Activated naive CD8-positive, alpha-beta T cell (primary cell): ENCODE data around the gene INF2.

Experiments used
- H3K27ac Mint-ChIP-seq: one replicate; pipeline ENCODE4 v1.8.0; 2021; ENCODE audit warnings: mixed read lengths
- H3K27me3 Mint-ChIP-seq: one replicate; pipeline ENCODE4 v1.8.0; 2021; ENCODE audit warnings: mixed read lengths
- H3K36me3 Mint-ChIP-seq: one replicate; pipeline ENCODE4 v1.8.0; 2021; ENCODE audit warnings: mixed read lengths
- H3K4me1 Mint-ChIP-seq: one replicate; pipeline ENCODE4 v1.8.0; 2021; ENCODE audit warnings: low read depth, mixed read lengths
- H3K4me3 Mint-ChIP-seq: one replicate; pipeline ENCODE4 v1.8.0; 2021; ENCODE audit warnings: mild to moderate bottlenecking, mixed read lengths
- H3K9me3 Mint-ChIP-seq: one replicate; pipeline ENCODE4 v1.8.0; 2021; ENCODE audit warnings: low read depth, mixed read lengths

INF2 gene

GRCh38 chr14:104732931-104733681, 43.7 kb downstream of the INF2 start:
- no peaks in the 10 kb centered on the region for H3K9me3 Mint-ChIP-seq
- no peaks in the 10 kb centered on the region for H3K27me3 Mint-ChIP-seq
- H3K36me3 Mint-ChIP-seq, result no peaks in the 10 kb centered on the region
- no peak overlapping the region for H3K4me3 Mint-ChIP-seq
- no peak overlapping the region for H3K27ac Mint-ChIP-seq
- no peaks in the 10 kb centered on the region for H3K4me1 Mint-ChIP-seq

GRCh38 chr14:104734051-104734587, 44.7 kb downstream of the INF2 start:
- H3K4me3 Mint-ChIP-seq, result no peak overlapping the region
- no peaks in the 10 kb centered on the region for H3K4me1 Mint-ChIP-seq
- no peaks in the 10 kb centered on the region for H3K36me3 Mint-ChIP-seq
- no peaks in the 10 kb centered on the region for H3K27me3 Mint-ChIP-seq
- no peaks in the 10 kb centered on the region for H3K9me3 Mint-ChIP-seq
- H3K27ac Mint-ChIP-seq, result no peak overlapping the region

- Mint-ChIP-seq H3K36me3 (no peaks in the 10 kb centered on the region), H3K27me3 (no peaks in the 10 kb centered on the region), H3K9me3 (no peaks in the 10 kb centered on the region), H3K4me3 (no peak overlapping the region), H3K4me1 (no peaks in the 10 kb centered on the region), H3K27ac (no peak overlapping the region)
Observed at GRCh38 chr14:104734601-104734990, 45.2 kb downstream of the INF2 start.

- Mint-ChIP-seq H3K9me3 (no peaks in the 10 kb centered on the region), H3K36me3 (peaks cover 1% of the 10 kb centered on the region), H3K27ac (no peak overlapping the region), H3K4me1 (no peaks in the 10 kb centered on the region), H3K4me3 (no peak overlapping the region), H3K27me3 (no peaks in the 10 kb centered on the region)
Observed at GRCh38 chr14:104734991-104735779, 45.8 kb downstream of the INF2 start.

- H3K27me3 Mint-ChIP-seq, result no peaks in the 10 kb centered on the region
- peaks cover 2% of the 10 kb centered on the region for H3K36me3 Mint-ChIP-seq
Observed at GRCh38 chr14:104735830-104736642, 46.6 kb downstream of the INF2 start.

GRCh38 chr14:104738375-104739019, 49.1 kb downstream of the INF2 start:
- H3K36me3 Mint-ChIP-seq, result peaks cover 2% of the 10 kb centered on the region
- no peak overlapping the region for H3K4me3 Mint-ChIP-seq
- no peaks in the 10 kb centered on the region for H3K4me1 Mint-ChIP-seq
- H3K27ac Mint-ChIP-seq, result no peak overlapping the region
- H3K9me3 Mint-ChIP-seq, result no peaks in the 10 kb centered on the region
- no peaks in the 10 kb centered on the region for H3K27me3 Mint-ChIP-seq

More at GRCh38 chr14:104735830-104736642, 46.6 kb downstream of the INF2 start:
- H3K9me3 Mint-ChIP-seq, result no peaks in the 10 kb centered on the region
- H3K27ac Mint-ChIP-seq, result no peak overlapping the region
- no peaks in the 10 kb centered on the region for H3K4me1 Mint-ChIP-seq
- no peak overlapping the region for H3K4me3 Mint-ChIP-seq

GRCh38 chr14:104739026-104739425, 49.6 kb downstream of the INF2 start:
- Mint-ChIP-seq H3K27ac (no peak overlapping the region), H3K9me3 (no peaks in the 10 kb centered on the region), H3K4me1 (no peaks in the 10 kb centered on the region), H3K27me3 (no peaks in the 10 kb centered on the region), H3K36me3 (peaks cover 2% of the 10 kb centered on the region), H3K4me3 (no peak overlapping the region)

GRCh38 chr14:104739546-104740516, 50.4 kb downstream of the INF2 start:
- H3K4me1 Mint-ChIP-seq, result no peaks in the 10 kb centered on the region
- peaks cover 2% of the 10 kb centered on the region for H3K36me3 Mint-ChIP-seq
- no peaks in the 10 kb centered on the region for H3K27me3 Mint-ChIP-seq
- no peak overlapping the region for H3K4me3 Mint-ChIP-seq
- no peaks in the 10 kb centered on the region for H3K9me3 Mint-ChIP-seq
- no peak overlapping the region for H3K27ac Mint-ChIP-seq

GRCh38 chr14:104741108-104741802, 51.8 kb downstream of the INF2 start:
- no peaks in the 10 kb centered on the region for H3K27me3 Mint-ChIP-seq
- no peak overlapping the region for H3K4me3 Mint-ChIP-seq
- H3K4me1 Mint-ChIP-seq, result peaks cover 3% of the 10 kb centered on the region
- H3K9me3 Mint-ChIP-seq, result no peaks in the 10 kb centered on the region
- no peak overlapping the region for H3K27ac Mint-ChIP-seq
- H3K36me3 Mint-ChIP-seq, result peaks cover 2% of the 10 kb centered on the region

- Mint-ChIP-seq H3K27ac (no peak overlapping the region), H3K27me3 (no peaks in the 10 kb centered on the region), H3K9me3 (no peaks in the 10 kb centered on the region), H3K4me1 (peaks cover 3% of the 10 kb centered on the region), H3K36me3 (peaks cover 2% of the 10 kb centered on the region), H3K4me3 (no peak overlapping the region)
Observed at GRCh38 chr14:104741803-104742251, 52.4 kb downstream of the INF2 start.

- H3K4me1 Mint-ChIP-seq, result peaks cover 3% of the 10 kb centered on the region
- no peaks in the 10 kb centered on the region for H3K9me3 Mint-ChIP-seq
- H3K4me3 Mint-ChIP-seq, result no peak overlapping the region
- peaks cover 2% of the 10 kb centered on the region for H3K36me3 Mint-ChIP-seq
- H3K27ac Mint-ChIP-seq, result no peak overlapping the region
- no peaks in the 10 kb centered on the region for H3K27me3 Mint-ChIP-seq
Observed at GRCh38 chr14:104742586-104743455, 53.4 kb downstream of the INF2 start.
